Astrocyte (in vitro differentiated cells and primary cell): ENCODE measurements around the gene CARD9. TPM values are rescaled to one million over a fixed set of nuclear protein-coding genes. Genes with fewer than 3 reads are reported as not detected.

ENCODE experiments used
- DNase-seq: peaks from one replicate; pipeline ENCODE4 v3.0.0-alpha.2; 2010; ENCODE audit warnings: low read depth
- FAIRE-seq: peaks from 2 replicates; lab custom pipeline; 2011; peaks lifted over from hg19 to GRCh38; lab: Jason Lieb, UNC
- H2AFZ ChIP-seq: 2 replicates; pipeline ENCODE4 v1.6.0; 2012; ENCODE audit warnings: low read depth, low read length, inconsistent platforms
- H3K27ac ChIP-seq: 2 replicates; pipeline ENCODE4 v1.5.1; 2011; ENCODE audit warnings: low read depth, low read length, inconsistent platforms
- H3K27me3 ChIP-seq: 2 replicates; pipeline ENCODE4 v1.6.0; 2011; ENCODE audit warnings: low read length, inconsistent platforms; ENCODE audit not compliant: insufficient read depth
- H3K36me3 ChIP-seq: 2 replicates; pipeline ENCODE4 v1.5.1; 2011; ENCODE audit warnings: low read length, inconsistent platforms; ENCODE audit not compliant: insufficient read depth
- H3K4me1 ChIP-seq: 2 replicates; pipeline ENCODE4 v1.5.1; 2011; ENCODE audit warnings: low read length, inconsistent platforms; ENCODE audit not compliant: insufficient read depth
- H3K4me2 ChIP-seq: 2 replicates; pipeline ENCODE4 v1.6.0; 2012; ENCODE audit warnings: low read length, inconsistent platforms
- H3K4me3 ChIP-seq: 2 replicates; pipeline ENCODE4 v1.5.1; 2011; ENCODE audit warnings: low read depth, mild to moderate bottlenecking, low read length, inconsistent platforms; ENCODE audit not compliant: insufficient read depth
- H3K79me2 ChIP-seq: 2 replicates; pipeline ENCODE4 v1.6.0; 2012; ENCODE audit warnings: mild to moderate bottlenecking, low read length, inconsistent platforms; ENCODE audit not compliant: insufficient read depth
- H3K9ac ChIP-seq: 2 replicates; pipeline ENCODE4 v1.6.0; 2012; ENCODE audit warnings: mild to moderate bottlenecking, low read length, inconsistent platforms
- H3K9me3 ChIP-seq: 2 replicates; pipeline ENCODE4 v1.5.1; 2012; ENCODE audit warnings: low read depth, mild to moderate bottlenecking, low read length, inconsistent platforms; ENCODE audit not compliant: insufficient read depth
- H4K20me1 ChIP-seq: 2 replicates; pipeline ENCODE4 v1.6.0; 2012; ENCODE audit warnings: low read length, inconsistent platforms; ENCODE audit not compliant: insufficient read depth
- H3K27ac Mint-ChIP-seq: one replicate; pipeline ENCODE4 v1.8.0; 2021; ENCODE audit warnings: mild to moderate bottlenecking, mixed read lengths; ENCODE audit not compliant: unreplicated experiment
- H3K27me3 Mint-ChIP-seq: one replicate; pipeline ENCODE4 v1.8.0; 2021; ENCODE audit warnings: low read depth, mixed read lengths; ENCODE audit not compliant: unreplicated experiment
- H3K36me3 Mint-ChIP-seq: one replicate; pipeline ENCODE4 v1.8.0; 2021; ENCODE audit warnings: low read depth, mixed read lengths; ENCODE audit not compliant: unreplicated experiment
- H3K4me1 Mint-ChIP-seq: one replicate; pipeline ENCODE4 v1.8.0; 2021; ENCODE audit warnings: low read depth, mixed read lengths; ENCODE audit not compliant: unreplicated experiment
- H3K4me3 Mint-ChIP-seq: one replicate; pipeline ENCODE4 v1.8.0; 2021; ENCODE audit warnings: mild to moderate bottlenecking, moderate library complexity, mixed read lengths; ENCODE audit not compliant: unreplicated experiment
- H3K9me3 Mint-ChIP-seq: one replicate; pipeline ENCODE4 v1.8.0; 2021; ENCODE audit warnings: mild to moderate bottlenecking, mixed read lengths; ENCODE audit not compliant: unreplicated experiment
- EZH2 ChIP-seq: IDR thresholded peaks from 2 replicates; pipeline ENCODE4 v1.6.1; 2012; ENCODE audit warnings: mild to moderate bottlenecking, low read length, inconsistent platforms; ENCODE audit not compliant: insufficient read depth
- total RNA-seq: library from RNA; stranded (reverse); gene quantifications from 2 replicates; pipeline ENCODE4 v1.2.1, GENCODE V29; 2021
- TF ChIP-seq, protein P1 (sequence below): IDR thresholded peaks from 2 replicates; pipeline ENCODE4 v1.5.1; 2011; ENCODE audit warnings: low read depth, mild to moderate bottlenecking, inconsistent platforms, low read length, moderate library complexity; ENCODE audit not compliant: insufficient read depth

Gene CARD9
- total RNA-seq, 1 donor from 2014 or later, result 4.2 TPM

DNA sequence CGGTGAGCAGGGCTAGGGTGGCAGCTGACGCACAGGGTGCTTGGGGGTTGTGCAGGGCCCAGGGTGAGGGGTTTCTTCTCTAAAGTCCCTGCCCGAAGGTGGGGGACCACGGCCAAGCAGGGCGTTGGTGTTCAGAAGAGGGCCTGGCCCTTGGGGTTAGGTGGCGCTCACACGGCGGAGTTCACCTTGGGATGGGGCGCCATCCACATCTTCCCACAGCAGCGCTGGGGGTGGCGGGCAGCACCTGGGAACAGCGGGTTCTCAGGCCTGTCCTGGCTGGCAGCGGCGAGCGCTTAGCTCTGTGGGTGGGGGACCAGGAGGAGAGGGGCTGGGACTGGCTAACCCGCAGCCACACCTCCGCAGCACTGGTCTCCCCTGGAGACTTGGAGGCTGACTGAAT, 40.0 kb downstream of the CARD9 start:
- no peak for DNase-seq
- H3K79me2 ChIP-seq, result peaks cover 66% of the 10 kb centered on the region

GRCh38 chr9:136333045-136333444, 40.4 kb downstream of the CARD9 start:
- peaks cover 96% of the 10 kb centered on the region for H4K20me1 ChIP-seq
- no peaks in the 10 kb centered on the region for H3K27me3 Mint-ChIP-seq

More for the DNA sequence above, 40.0 kb downstream of the CARD9 start:
- H2AFZ ChIP-seq, result no peak overlapping the region
- no peaks in the 10 kb centered on the region for H3K27me3 ChIP-seq
- Mint-ChIP-seq H3K4me1 (peaks cover 11% of the 10 kb centered on the region), H3K36me3 (peaks cover 3% of the 10 kb centered on the region), H3K27me3 (no peaks in the 10 kb centered on the region), H3K4me3 (no peak overlapping the region), H3K27ac (no peak overlapping the region), H3K9me3 (no peaks in the 10 kb centered on the region)
- no peaks in the 10 kb centered on the region for H3K9me3 ChIP-seq
- TF ChIP-seq, protein P1, sequence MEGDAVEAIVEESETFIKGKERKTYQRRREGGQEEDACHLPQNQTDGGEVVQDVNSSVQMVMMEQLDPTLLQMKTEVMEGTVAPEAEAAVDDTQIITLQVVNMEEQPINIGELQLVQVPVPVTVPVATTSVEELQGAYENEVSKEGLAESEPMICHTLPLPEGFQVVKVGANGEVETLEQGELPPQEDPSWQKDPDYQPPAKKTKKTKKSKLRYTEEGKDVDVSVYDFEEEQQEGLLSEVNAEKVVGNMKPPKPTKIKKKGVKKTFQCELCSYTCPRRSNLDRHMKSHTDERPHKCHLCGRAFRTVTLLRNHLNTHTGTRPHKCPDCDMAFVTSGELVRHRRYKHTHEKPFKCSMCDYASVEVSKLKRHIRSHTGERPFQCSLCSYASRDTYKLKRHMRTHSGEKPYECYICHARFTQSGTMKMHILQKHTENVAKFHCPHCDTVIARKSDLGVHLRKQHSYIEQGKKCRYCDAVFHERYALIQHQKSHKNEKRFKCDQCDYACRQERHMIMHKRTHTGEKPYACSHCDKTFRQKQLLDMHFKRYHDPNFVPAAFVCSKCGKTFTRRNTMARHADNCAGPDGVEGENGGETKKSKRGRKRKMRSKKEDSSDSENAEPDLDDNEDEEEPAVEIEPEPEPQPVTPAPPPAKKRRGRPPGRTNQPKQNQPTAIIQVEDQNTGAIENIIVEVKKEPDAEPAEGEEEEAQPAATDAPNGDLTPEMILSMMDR, result no peak
- TF ChIP-seq EZH2, result no peak
- H3K27ac ChIP-seq, result no peak overlapping the region
- no peak overlapping the region for H3K9ac ChIP-seq
- no peak overlapping the region for H3K4me2 ChIP-seq
- no peak for FAIRE-seq
- H3K4me3 ChIP-seq, result no peak overlapping the region
- H4K20me1 ChIP-seq, result peaks cover 93% of the 10 kb centered on the region
- H3K36me3 ChIP-seq, result peaks cover under 1% of the 10 kb centered on the region
- peaks cover 26% of the 10 kb centered on the region for H3K4me1 ChIP-seq

GRCh38 chr9:136332482-136332983, 40.9 kb downstream of the CARD9 start:
- Histone ChIP-seq H3K4me2 (no peak overlapping the region), H3K27me3 (no peaks in the 10 kb centered on the region), H3K4me1 (peaks cover 32% of the 10 kb centered on the region), H3K36me3 (no peaks in the 10 kb centered on the region), H3K9me3 (no peaks in the 10 kb centered on the region), H3K79me2 (peaks cover 73% of the 10 kb centered on the region), H3K4me3 (no peak overlapping the region), H2AFZ (no peak overlapping the region), H4K20me1 (peaks cover 92% of the 10 kb centered on the region), H3K9ac (no peak overlapping the region), H3K27ac (no peak overlapping the region)
- Mint-ChIP-seq H3K27me3 (no peaks in the 10 kb centered on the region), H3K4me3 (no peak overlapping the region), H3K27ac (peak overlapping the region; percentile 34), H3K9me3 (no peaks in the 10 kb centered on the region), H3K36me3 (peaks cover 3% of the 10 kb centered on the region), H3K4me1 (peaks cover 11% of the 10 kb centered on the region)
- DNase-seq (no peak), FAIRE-seq (no peak)
- TF ChIP-seq, protein P1, result no peak
- TF ChIP-seq EZH2, result no peak

More at GRCh38 chr9:136333045-136333444, 40.4 kb downstream of the CARD9 start:
- no peak overlapping the region for H3K27ac Mint-ChIP-seq
- TF ChIP-seq, protein P1, result no peak
- TF ChIP-seq EZH2, result no peak
- Histone ChIP-seq H3K36me3 (no peaks in the 10 kb centered on the region), H3K4me2 (no peak overlapping the region), H3K27ac (no peak overlapping the region), H3K9me3 (no peaks in the 10 kb centered on the region), H3K4me1 (peaks cover 30% of the 10 kb centered on the region), H3K79me2 (peaks cover 71% of the 10 kb centered on the region), H3K9ac (no peak overlapping the region), H2AFZ (no peak overlapping the region), H3K4me3 (no peak overlapping the region), H3K27me3 (no peaks in the 10 kb centered on the region)
- no peak for FAIRE-seq
- H3K4me1 Mint-ChIP-seq, result peaks cover 11% of the 10 kb centered on the region
- H3K36me3 Mint-ChIP-seq, result peaks cover 3% of the 10 kb centered on the region
- H3K9me3 Mint-ChIP-seq, result no peaks in the 10 kb centered on the region
- H3K4me3 Mint-ChIP-seq, result no peak overlapping the region
- no peak for DNase-seq
